Measurements from ENCODE around the gene FBXW12.

FBXW12 gene

DNA sequence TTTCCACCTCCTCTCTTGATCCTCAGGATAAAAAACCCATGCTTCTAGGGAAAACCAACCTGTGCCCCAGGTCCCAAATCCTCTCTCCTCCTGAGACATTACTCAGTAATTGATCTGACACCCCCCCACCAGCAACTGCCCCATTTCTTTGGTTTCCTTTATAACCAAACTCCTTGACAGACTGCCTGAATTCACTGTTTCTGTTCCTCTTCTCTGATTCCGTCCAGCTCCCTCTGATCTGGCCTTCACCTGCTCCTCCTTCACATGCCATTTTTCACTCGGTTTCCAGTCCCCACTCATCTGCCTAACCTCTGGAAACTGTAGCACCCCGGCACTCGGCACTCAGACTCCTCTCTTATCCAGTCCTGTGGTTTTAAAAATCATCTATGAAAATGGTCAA is 65.8 kb downstream of the FBXW12 start:
- FAIRE-seq, result no peak

DNA sequence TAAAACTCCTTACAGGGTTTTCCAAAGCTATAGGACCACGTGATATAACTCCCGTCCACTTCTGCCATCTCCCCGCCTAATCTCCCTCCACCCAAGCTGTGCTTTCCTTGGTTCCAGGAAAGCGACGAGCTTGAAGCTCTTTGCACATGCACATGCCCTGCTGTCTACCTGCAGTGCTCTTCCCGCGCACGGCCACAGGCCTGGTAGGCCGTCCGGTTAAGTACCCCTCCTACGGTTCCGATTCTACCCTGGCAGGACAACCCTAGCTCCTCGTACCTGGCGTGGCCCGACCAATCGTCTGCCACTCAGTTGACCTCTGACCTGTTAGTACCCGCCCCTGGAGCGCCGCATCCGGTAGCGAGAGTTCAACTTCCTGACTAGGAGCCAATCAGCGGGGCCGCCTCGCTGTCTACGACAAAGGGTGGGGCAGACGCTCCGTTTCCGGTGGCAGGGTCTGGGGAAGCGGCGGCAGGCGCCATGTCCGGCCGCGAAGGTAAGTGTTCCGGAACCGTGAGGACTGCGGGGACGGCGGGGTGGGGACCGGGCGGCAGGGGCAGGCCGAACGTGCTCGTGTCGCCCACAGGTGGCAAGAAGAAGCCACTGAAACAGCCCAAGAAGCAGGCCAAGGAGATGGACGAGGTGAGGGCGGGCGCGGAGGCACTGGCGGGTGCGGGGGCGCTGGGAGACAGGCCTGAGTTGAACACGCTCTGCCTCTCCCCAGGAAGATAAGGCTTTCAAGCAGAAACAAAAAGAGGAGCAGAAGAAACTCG is 68.0 kb downstream of the FBXW12 start, which contains the start of the genes CCDC51 and TMA7:
Gene CCDC51 (minus strand): TSS at position 300 of the 770 bp plus-strand sequence. CDS start 4,991 bp downstream, outside the sequence.
Gene TMA7 (plus strand): TSS at position 438 of the 770 bp plus-strand sequence. CDS start 40 bp downstream, at position 478.
- peak; percentile 77 for FAIRE-seq

DNA sequence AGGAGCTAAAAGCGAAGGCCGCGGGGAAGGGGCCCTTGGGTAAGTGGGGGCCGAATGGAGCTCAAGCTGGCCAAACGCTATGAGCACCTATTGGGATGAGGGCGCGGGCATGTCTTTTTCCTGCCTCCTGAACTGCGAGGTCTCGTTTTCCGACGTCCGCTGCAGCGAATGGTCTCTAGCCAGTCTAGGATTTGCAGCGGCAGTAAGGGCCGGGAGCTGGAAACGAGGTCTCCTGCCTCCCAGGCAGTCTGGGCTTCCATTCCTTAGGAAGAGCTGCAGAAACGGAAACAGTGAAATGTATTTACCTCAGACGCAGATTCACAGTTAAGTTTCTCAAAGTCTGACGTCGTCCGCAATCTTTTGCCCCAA is 68.6 kb downstream of the FBXW12 start:
- FAIRE-seq, result no peak

DNA sequence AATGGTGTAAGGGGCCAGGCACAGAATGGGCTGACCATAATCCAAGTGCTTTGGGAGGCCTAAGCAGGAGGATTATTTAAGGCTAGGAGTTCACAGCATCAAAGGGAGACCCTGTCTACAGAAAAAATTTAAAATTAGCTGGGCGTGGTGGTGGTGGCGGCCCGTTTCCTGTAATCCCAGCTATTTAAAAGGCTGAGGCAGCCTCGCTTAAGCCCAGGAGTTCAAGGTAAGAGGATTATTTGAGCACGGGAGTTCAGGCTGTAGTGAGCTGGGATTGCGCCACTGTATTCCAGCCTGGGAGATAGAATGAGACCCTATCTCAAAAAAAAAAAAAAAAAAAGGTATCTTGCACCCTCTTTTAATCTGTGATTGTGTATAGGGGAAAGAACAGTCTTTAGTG is 69.9 kb downstream of the FBXW12 start:
- FAIRE-seq, result no peak

Measured in TTC549 (cell line).